Psoas muscle (tissue), 8 donors: ENCODE measurements around the gene LYPD8. TPM values are rescaled to one million over a fixed set of nuclear protein-coding genes. Genes with fewer than 3 reads are reported as not detected.
"Not testable (repeated sequence)": the region's sequence is repeated elsewhere in the genome, so short reads cannot be mapped to it uniquely, and the experiment has no call there.

Source experiments
- ATAC-seq, 4 donors: fragments of 200-7000 bp; cut with Tn5 transposase; one replicate each; pipeline ENCODE4 v1.9.1; 2020; ENCODE audit warnings: moderate library complexity in 3 of 4, mild to moderate bottlenecking in 2 of 4
- DNase-seq, 2 donors: peaks; one replicate each; pipeline ENCODE4 v3.0.0-alpha.2; 2020
- H3K27ac ChIP-seq: fragments of 200-600 bp; one replicate; pipeline ENCODE4 v1.8.0; 2022
- H3K27me3 ChIP-seq, 3 donors: fragments of 200-600 bp in 1 of 3; one replicate each; pipeline versions ENCODE4 v1.6.1 to v1.8.0; 2013 to 2022; ENCODE audit warnings: low read length in 2 of 3, mild to moderate bottlenecking in 2 of 3, moderate library complexity in 1 of 3; ENCODE audit not compliant: insufficient read depth in 3 of 3
- H3K36me3 ChIP-seq, 2 donors: fragments of 200-600 bp in 1 of 2; one replicate each; pipeline versions ENCODE4 v1.6.1 to v1.8.0; 2013 to 2022; ENCODE audit warnings: low read depth in 1 of 2, mild to moderate bottlenecking in 1 of 2, moderate library complexity in 1 of 2; ENCODE audit not compliant: insufficient read depth in 1 of 2
- H3K4me1 ChIP-seq: fragments of 200-600 bp; one replicate; pipeline ENCODE4 v1.8.0; 2022
- H3K4me3 ChIP-seq: fragments of 200-600 bp; one replicate; pipeline ENCODE4 v1.8.0; 2022; ENCODE audit warnings: mild to moderate bottlenecking
- H3K9me3 ChIP-seq: fragments of 200-600 bp; one replicate; pipeline ENCODE4 v1.8.0; 2022
- CTCF ChIP-seq: fragments of 200-600 bp; IDR thresholded peaks from one replicate; pipeline ENCODE4 v1.8.0; 2022; ENCODE audit warnings: antibody characterized with exemption
- WGBS, 3 donors: extraction: QIAGEN DNeasy Blood & Tissue Kit; methylation state at CpG; one replicate each; pipeline versions ENCODE4 v1.1.6 to v1.1.7; 2013; 5-methylcytosine and 5-hydroxymethylcytosine counted together
- intact Hi-C, 2 donors: fragments of 100-400 bp; cut with DNase I; formaldehyde crosslinking; loops; one replicate each; pipeline versions ENCODE4 v1.11.0 to v1.14.2; 2022
- polyA plus RNA-seq, 3 donors: library from polyadenylated mRNA; stranded (reverse); fragments of 200-250 nt; gene quantifications; one replicate each; pipeline ENCODE4 v1.2.3, GENCODE V29; 2013
- total RNA-seq, 4 donors: library from RNA; stranded (reverse); fragmentation: NEBNext Ultra II Directional in 2 of 4; extraction: Animal tissue kit (Norgen Biotek cat#: 25700) in 2 of 4; gene quantifications; one replicate each; pipeline versions ENCODE4 v1.2.1 to v1.2.4, GENCODE V29; 2021 to 2023
- donor health status: healthy with polysubstance abuse.
- donor health status: DM: no; HTN: no; CAD: no; lungs with moderate emphysema.
- donor health status: Bipolar disorder and iron deficiency.
- donor health status: healthy.
- donor health status: DM: yes; HTN: yes; CAD: no.
- donor health status: DM: no; HTN: no; CAD: no.
- donor health status: DM: no; HTN: no; CAD: no.
- donor health status: DM: yes; HTN: yes; CAD: no.

LYPD8 gene
- total and polyA plus RNA-seq, 7 donors, result not detected

- Histone ChIP-seq H3K36me3 (no peaks in the 10 kb centered on the region), H3K27ac (no peak overlapping the region), H3K9me3 (peaks cover 7% of the 10 kb centered on the region), H3K27me3 (no peaks in the 10 kb centered on the region), H3K4me1 (no peaks in the 10 kb centered on the region), H3K4me3 (no peak overlapping the region)
- WGBS, 3 donors, result 71 to 80% (median 79%) methylated on average over 5 of the region's 5 CpGs
- TF ChIP-seq CTCF, result no peak
- ATAC-seq, result no peak
- intact Hi-C loops, result no loop called here
- DNase-seq, result no peak
These were observed 34.9 kb upstream of the LYPD8 start for GRCh38 chr1:248790456-248790855.

GRCh38 chr1:248789337-248789736, 33.8 kb upstream of the LYPD8 start:
- H3K9me3 ChIP-seq, DNase-seq, H3K27ac ChIP-seq, H3K4me1 ChIP-seq, intact Hi-C loops, H3K4me3 ChIP-seq, ATAC-seq, H3K27me3 ChIP-seq, H3K36me3 ChIP-seq: not testable (repeated sequence)
- 71 to 87% (median 81%) methylated on average over 2 of the region's 2 CpGs for WGBS, 3 donors

GRCh38 chr1:248788327-248788726, 32.8 kb upstream of the LYPD8 start:
- WGBS, 3 donors, result 74 to 83% (median 78%) methylated on average over 3 of the region's 3 CpGs

DNA sequence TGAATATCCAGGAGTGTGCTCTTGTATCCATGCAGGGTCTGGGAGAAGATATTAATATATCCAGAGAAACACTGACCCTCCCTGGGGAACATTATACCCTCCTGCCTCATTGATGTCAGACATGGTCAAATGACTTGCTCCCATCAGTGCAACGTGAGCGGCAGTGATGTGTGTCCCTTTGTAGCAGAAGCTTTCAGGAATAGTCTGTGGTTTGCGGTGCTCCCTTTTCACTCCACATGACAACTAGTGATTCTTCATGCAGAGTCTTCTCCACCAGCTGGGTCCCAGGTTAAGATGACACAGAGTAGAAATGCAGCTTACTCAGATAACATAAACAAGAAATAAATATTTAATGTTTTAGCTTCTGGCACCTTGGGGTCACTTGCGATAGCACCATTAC, 31.9 kb upstream of the LYPD8 start:
- DNase-seq (no peak), ATAC-seq (no peak)
- H3K4me3 ChIP-seq, result no peak overlapping the region
- no peaks in the 10 kb centered on the region for H3K9me3 ChIP-seq
- no peaks in the 10 kb centered on the region for H3K36me3 ChIP-seq
- H3K4me1 ChIP-seq, result no peaks in the 10 kb centered on the region
- H3K27ac ChIP-seq, result no peak overlapping the region
- WGBS, 3 donors, result 87 to 94% (median 92%) methylated on average over 4 of the region's 4 CpGs
- H3K27me3 ChIP-seq, result no peaks in the 10 kb centered on the region
- intact Hi-C loops, result no loop called here
- TF ChIP-seq CTCF, result no peak

More at GRCh38 chr1:248788327-248788726, 32.8 kb upstream of the LYPD8 start:
- H3K27ac ChIP-seq, result no peak overlapping the region
- no peaks in the 10 kb centered on the region for H3K9me3 ChIP-seq
- no peak for TF ChIP-seq CTCF
- DNase-seq (no peak), ATAC-seq (no peak)
- no peak overlapping the region for H3K4me3 ChIP-seq
- no peaks in the 10 kb centered on the region for H3K4me1 ChIP-seq
- intact Hi-C loops, result no loop called here
- H3K27me3 ChIP-seq, result no peaks in the 10 kb centered on the region
- H3K36me3 ChIP-seq, result no peaks in the 10 kb centered on the region

DNA sequence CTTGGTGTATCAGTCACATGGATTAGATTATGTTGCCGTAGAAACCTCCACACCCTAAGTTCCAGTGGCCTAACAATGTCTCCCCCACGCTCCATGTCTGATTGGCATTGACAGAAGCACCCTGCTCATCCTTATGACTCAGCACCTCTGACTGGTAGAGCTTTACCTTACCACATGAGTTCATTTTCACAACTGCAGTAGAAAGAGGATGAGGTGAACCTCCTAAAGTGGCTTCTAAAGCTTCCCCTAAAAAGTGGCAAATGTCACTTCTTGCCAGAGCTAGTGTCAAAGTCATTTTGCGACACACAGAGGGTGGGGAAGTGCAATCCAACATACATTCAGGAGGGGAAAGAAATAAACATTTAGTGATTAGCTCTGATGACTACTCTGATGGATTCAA, 30.6 kb upstream of the LYPD8 start:
- 71 to 76% (median 73%) methylated on average over 3 of the region's 3 CpGs for WGBS, 3 donors
- no peak for DNase-seq
- Histone ChIP-seq H3K4me3 (no peak overlapping the region), H3K4me1 (no peaks in the 10 kb centered on the region), H3K27me3 (no peaks in the 10 kb centered on the region), H3K9me3 (no peaks in the 10 kb centered on the region), H3K27ac (no peak overlapping the region), H3K36me3 (no peaks in the 10 kb centered on the region)
- no peak for TF ChIP-seq CTCF
- intact Hi-C loops, result no loop called here
- ATAC-seq, result no peak
